ENCODE measurements around the gene LYZ. TPM values are rescaled to one million over a fixed set of nuclear protein-coding genes. Genes with fewer than 3 reads are reported as not detected.

Gene LYZ
- polyA plus RNA-seq, 3 donors = 10,434 to 46,644 (median 13,865) TPM

DNA sequence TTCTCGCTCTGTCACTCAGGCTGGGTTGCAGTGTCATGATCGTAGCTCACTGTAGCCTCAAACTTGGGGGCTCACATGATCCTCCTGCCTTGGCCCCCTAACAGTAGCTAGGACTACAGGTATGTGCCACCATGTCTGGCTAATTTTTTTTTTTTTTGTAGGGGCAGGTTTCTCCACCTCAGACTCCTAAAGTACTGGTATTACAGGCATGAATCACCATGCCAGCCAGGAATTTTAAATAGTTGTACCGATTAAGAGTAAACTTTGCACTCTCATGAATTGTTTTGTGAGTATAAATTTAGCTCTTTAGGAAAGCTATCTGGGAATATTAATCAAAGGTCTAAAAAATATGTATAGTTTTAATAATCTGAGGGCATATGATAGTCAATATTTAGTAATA lies 36.9 kb downstream of the LYZ start:
- H3K27me3 Mint-ChIP-seq (ENCODE audit: low read depth in 3 of 3) = no peaks in the 10 kb centered on the region
- H2AFZ ChIP-seq (ENCODE audit: insufficient read depth, low read depth, low read length, poor library complexity, severe bottlenecking) = no peak overlapping the region
- no peaks in the 10 kb centered on the region for H3K27me3 ChIP-seq (ENCODE audit: control insufficient read depth in 2 of 2, insufficient read depth in 2 of 2, low read length in 2 of 2)
- 100% methylated on average over 2 of the region's 3 CpGs for WGBS (ENCODE audit: insufficient coverage)
- no peak overlapping the region for H3K4me3 ChIP-seq (replicated peaks in 1 of 3; ENCODE audit: low read depth in 2 of 3, low read length in 3 of 3)
- H3K4me1 Mint-ChIP-seq = peaks cover 2% of the 10 kb centered on the region
- H3K9me3 ChIP-seq (replicated peaks in 1 of 2; ENCODE audit: control insufficient read depth in 1 of 2, insufficient read depth in 1 of 2, low read length in 2 of 2) = no peaks in the 10 kb centered on the region
- H3K9ac ChIP-seq (ENCODE audit: insufficient read depth, low read length, poor library complexity, severe bottlenecking) = no peak overlapping the region
- H3K9me3 Mint-ChIP-seq = no peaks in the 10 kb centered on the region
- H3K36me3 Mint-ChIP-seq = peaks cover 41 to 55% of the 10 kb centered on the region in 2 donors
- intact Hi-C loops (cut with micrococcal nuclease) = no loop called here
- TF ChIP-seq, protein P1, sequence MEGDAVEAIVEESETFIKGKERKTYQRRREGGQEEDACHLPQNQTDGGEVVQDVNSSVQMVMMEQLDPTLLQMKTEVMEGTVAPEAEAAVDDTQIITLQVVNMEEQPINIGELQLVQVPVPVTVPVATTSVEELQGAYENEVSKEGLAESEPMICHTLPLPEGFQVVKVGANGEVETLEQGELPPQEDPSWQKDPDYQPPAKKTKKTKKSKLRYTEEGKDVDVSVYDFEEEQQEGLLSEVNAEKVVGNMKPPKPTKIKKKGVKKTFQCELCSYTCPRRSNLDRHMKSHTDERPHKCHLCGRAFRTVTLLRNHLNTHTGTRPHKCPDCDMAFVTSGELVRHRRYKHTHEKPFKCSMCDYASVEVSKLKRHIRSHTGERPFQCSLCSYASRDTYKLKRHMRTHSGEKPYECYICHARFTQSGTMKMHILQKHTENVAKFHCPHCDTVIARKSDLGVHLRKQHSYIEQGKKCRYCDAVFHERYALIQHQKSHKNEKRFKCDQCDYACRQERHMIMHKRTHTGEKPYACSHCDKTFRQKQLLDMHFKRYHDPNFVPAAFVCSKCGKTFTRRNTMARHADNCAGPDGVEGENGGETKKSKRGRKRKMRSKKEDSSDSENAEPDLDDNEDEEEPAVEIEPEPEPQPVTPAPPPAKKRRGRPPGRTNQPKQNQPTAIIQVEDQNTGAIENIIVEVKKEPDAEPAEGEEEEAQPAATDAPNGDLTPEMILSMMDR (IDR thresholded peaks at IDR 0.05) = no peak
- H3K4me1 ChIP-seq (ENCODE audit: control insufficient read depth in 1 of 2, insufficient read depth in 2 of 2, low read length in 2 of 2) = no peaks in the 10 kb centered on the region
- no peak overlapping the region for H3K4me3 Mint-ChIP-seq
- H3K27ac Mint-ChIP-seq = no peak overlapping the region
- H3K79me2 ChIP-seq (ENCODE audit: insufficient read depth, low read length) = peaks cover 5% of the 10 kb centered on the region
- no peak for DNase-seq
- H3K27ac ChIP-seq (ENCODE audit: low read depth in 1 of 2, low read length in 2 of 2) = no peak overlapping the region
- peaks cover 22 to 46% of the 10 kb centered on the region in 2 donors for H3K36me3 ChIP-seq (replicated peaks in 1 of 2; ENCODE audit: control insufficient read depth in 1 of 2, insufficient read depth in 2 of 2, low read length in 2 of 2)
- no peaks in the 10 kb centered on the region for H4K20me1 ChIP-seq (ENCODE audit: insufficient read depth, low read length)
- H3K4me2 ChIP-seq (replicated peaks; ENCODE audit: extremely low read depth, low read length, poor library complexity, severe bottlenecking) = no peak overlapping the region

DNA sequence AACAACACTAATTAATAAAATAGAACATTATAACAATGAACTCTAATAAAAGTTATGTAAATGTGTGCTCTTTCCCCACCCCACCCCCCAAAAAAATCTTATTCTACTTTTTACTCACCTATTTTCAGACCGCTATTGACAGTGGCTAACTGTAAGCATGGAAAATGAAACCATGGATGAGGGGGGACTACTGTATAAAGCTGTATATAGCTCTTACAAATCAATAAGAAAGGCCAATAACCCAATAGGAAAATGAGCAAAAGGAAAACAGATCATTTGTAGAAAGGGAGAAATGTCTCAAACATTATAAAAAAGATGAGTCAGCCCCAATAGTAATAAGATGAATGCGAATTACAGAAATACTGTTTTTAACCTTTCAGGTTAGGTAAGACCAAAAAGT lies 38.7 kb downstream of the LYZ start:
- WGBS (ENCODE audit: insufficient coverage) = no CpG with 5 or more reads among the region's 2 CpGs
- Mint-ChIP-seq H3K9me3 (no peaks in the 10 kb centered on the region), H3K27me3 (ENCODE audit: low read depth in 3 of 3) (no peaks in the 10 kb centered on the region), H3K4me1 (peaks cover 2% of the 10 kb centered on the region), H3K27ac (no peak overlapping the region), H3K36me3 (peaks cover 40 to 58% of the 10 kb centered on the region in 2 donors), H3K4me3 (no peak overlapping the region)
- TF ChIP-seq, protein P1 (IDR thresholded peaks at IDR 0.05) = no peak
- no peaks in the 10 kb centered on the region for H3K79me2 ChIP-seq (ENCODE audit: insufficient read depth, low read length)
- DNase-seq = no peak
- no peak overlapping the region for H2AFZ ChIP-seq (ENCODE audit: insufficient read depth, low read depth, low read length, poor library complexity, severe bottlenecking)
- H3K4me3 ChIP-seq (replicated peaks in 1 of 3; ENCODE audit: low read depth in 2 of 3, low read length in 3 of 3) = no peak overlapping the region
- no peaks in the 10 kb centered on the region for H3K4me1 ChIP-seq (ENCODE audit: control insufficient read depth in 1 of 2, insufficient read depth in 2 of 2, low read length in 2 of 2)
- peaks cover 31 to 54% of the 10 kb centered on the region in 2 donors for H3K36me3 ChIP-seq (replicated peaks in 1 of 2; ENCODE audit: control insufficient read depth in 1 of 2, insufficient read depth in 2 of 2, low read length in 2 of 2)
- no peak overlapping the region for H3K4me2 ChIP-seq (replicated peaks; ENCODE audit: extremely low read depth, low read length, poor library complexity, severe bottlenecking)
- no peaks in the 10 kb centered on the region for H3K9me3 ChIP-seq (replicated peaks in 1 of 2; ENCODE audit: control insufficient read depth in 1 of 2, insufficient read depth in 1 of 2, low read length in 2 of 2)
- no peaks in the 10 kb centered on the region for H3K27me3 ChIP-seq (ENCODE audit: control insufficient read depth in 2 of 2, insufficient read depth in 2 of 2, low read length in 2 of 2)
- no peaks in the 10 kb centered on the region for H4K20me1 ChIP-seq (ENCODE audit: insufficient read depth, low read length)
- intact Hi-C loops (cut with micrococcal nuclease) = no loop called here
- H3K9ac ChIP-seq (ENCODE audit: insufficient read depth, low read length, poor library complexity, severe bottlenecking) = no peak overlapping the region
- no peak overlapping the region for H3K27ac ChIP-seq (ENCODE audit: low read depth in 1 of 2, low read length in 2 of 2)

All from CD14-positive monocyte (primary cell).